Measurements from ENCODE around the gene ISG20L2. TPM values are rescaled to one million over a fixed set of nuclear protein-coding genes. Genes with fewer than 3 reads are reported as not detected.
"Not testable (repeated sequence)": the region's sequence is repeated elsewhere in the genome, so short reads cannot be mapped to it uniquely, and the experiment has no call there.

Gene ISG20L2, protein sequence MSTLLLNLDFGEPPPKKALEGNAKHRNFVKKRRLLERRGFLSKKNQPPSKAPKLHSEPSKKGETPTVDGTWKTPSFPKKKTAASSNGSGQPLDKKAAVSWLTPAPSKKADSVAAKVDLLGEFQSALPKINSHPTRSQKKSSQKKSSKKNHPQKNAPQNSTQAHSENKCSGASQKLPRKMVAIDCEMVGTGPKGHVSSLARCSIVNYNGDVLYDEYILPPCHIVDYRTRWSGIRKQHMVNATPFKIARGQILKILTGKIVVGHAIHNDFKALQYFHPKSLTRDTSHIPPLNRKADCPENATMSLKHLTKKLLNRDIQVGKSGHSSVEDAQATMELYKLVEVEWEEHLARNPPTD
- total RNA-seq: 10 to 100 TPM; 46.2 to 50.7 TPM

DNA sequence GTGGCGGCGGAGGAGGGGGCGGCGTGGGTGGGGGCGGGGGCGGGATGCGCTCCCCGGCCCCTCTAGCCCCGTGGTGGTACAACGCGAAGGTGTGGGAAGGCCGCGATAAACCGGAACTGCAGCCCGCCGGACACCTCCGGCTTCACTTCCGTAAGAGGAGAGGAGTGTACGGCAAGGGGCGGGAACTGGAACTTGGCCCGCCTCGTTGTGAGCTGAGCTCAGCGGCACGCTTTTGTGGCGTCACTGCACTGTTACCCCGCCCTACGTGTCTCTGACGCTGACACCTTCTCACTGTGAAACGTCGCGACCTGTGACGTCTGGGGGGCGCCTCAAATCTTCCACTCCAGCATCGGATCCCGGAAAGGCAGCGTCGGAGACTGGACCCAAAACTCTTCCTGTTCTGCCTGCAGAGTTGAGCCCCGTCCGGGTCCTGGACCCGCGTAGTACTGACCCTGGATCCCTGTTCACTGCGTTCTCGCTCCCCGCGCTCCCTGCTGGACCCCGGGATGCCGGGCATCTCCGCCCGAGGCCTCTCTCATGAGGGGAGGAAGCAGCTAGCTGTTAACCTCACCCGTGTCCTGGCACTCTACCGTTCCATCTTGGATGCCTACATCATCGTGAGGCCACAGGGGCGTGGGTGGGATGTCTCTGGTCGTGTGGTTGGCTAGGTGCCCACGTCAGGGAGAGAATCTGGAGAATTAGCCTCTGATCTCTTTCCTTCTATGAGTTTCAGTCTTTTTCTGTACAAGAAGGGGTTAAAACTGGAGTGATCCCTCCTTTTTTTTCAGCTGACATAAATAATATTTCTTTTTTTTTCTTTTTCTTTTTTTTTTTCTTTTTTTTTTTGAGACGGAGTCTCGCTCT is at the start of gene ISG20L2:
ISG20L2 (minus strand) TSS at position 168 of the 864 bp plus-strand sequence. CDS start 1,114 bp downstream, outside the sequence.
- peaks cover 20 to 23% of the 10 kb centered on the region in 2 donors for H3K36me3 Mint-ChIP-seq
- ATAC-seq: peak; percentile 94 to 95
- peak within 1 kb of the TSS in 1 of 2 donors; percentile 100 for H3K27ac Mint-ChIP-seq
- peak; percentile 85 to 95 for DNase-seq (ENCODE audit: low spot score in 2 of 2)
- no peaks in the 10 kb centered on the region for H3K9me3 Mint-ChIP-seq

DNA sequence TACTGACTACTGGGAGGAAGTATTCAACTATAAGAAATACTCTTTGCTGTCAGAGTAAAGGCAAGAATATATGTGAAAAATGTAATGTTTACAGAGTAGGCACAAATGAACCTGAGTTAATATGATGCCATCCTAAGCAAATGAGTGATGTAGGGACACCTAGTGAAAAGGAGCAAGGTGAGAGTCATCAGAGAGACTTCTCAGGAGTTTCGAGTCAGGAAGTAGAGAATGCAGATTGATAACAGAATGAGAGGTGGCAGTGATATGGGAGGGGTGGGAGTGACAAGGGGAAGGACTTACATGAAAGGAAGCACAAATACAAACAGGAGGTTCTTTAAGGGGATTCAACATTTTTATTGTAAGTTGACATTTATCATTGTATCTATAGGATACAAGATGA is 49.0 kb upstream of the ISG20L2 start:
- DNase-seq (ENCODE audit: low spot score in 2 of 2): no peak
- Mint-ChIP-seq H3K27ac (peak overlapping the region in 1 of 2 donors; percentile 71), H3K36me3 (peaks cover 0 to 17% of the 10 kb centered on the region in 2 donors), H3K9me3 (no peaks in the 10 kb centered on the region)
- ATAC-seq: no peak

DNA sequence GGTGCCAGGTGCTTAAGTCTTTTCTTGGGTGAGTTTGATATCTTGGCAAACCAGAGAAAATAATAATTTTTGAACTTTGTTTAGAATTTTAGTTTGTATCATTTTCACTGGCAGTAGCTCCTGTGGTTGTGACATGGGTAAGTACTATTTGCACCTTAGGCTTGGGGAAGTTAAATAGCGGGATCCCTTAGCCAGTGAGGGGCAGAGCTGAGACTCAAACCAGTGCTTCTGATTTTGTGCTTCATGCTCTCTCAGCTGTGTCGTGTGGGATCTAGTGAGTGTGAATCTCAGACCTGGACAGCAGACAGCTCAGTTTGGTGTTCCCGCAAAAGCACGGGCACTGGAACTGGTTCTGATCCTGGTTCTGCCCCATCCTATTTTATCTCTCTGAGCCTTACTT is 48.4 kb upstream of the ISG20L2 start:
- ATAC-seq (no peak), DNase-seq (ENCODE audit: low spot score in 2 of 2) (no peak)
- Mint-ChIP-seq H3K36me3 (peaks cover 0 to 14% of the 10 kb centered on the region in 2 donors), H3K9me3 (no peaks in the 10 kb centered on the region), H3K27ac (peak overlapping the region in 1 of 2 donors; percentile 71)

DNA sequence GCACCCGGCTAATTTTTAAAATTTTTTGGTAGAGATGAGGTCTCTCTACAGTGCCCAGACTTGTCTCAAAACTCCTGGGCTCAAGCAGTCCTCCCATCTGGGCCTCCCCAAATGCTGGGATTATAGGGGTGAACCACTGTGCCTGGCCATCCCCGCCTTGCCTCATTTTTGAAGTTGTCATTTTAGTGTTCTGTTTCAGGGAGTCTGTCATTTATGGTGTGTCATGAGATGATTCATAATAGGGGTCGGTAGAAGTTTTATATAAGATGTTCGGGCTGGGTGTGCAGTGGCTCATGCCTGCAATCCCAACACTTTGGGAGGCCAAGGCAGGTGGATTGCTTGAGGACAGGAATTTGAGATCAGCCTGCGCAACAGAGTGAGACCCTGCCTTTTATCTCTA is 47.2 kb upstream of the ISG20L2 start:
- ATAC-seq: peak; percentile 51 to 56
- H3K36me3 Mint-ChIP-seq: peaks cover 6 to 20% of the 10 kb centered on the region in 2 donors
- no peak for DNase-seq (ENCODE audit: low spot score in 2 of 2)

DNA sequence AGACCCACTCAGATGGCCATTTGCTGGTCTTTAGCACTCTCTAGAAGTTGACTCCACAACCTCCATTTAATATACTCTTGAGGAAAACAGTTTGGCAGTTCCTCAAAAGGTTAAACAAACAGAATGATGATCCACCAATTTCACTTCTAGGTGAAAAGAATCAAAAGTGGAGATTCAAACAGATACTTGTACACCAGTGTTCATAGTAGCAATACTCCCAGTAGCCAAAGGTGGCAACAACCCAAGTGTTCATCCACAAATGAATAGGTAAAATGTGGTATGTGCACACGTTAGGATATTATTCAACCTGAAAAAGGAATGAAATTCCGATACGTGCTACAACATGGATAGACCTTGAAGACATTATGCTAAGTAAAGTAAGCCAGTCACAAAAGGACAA is 45.0 kb upstream of the ISG20L2 start:
- no peaks in the 10 kb centered on the region for H3K9me3 Mint-ChIP-seq
- ATAC-seq (peak in 1 of 2 donors; percentile 67), DNase-seq (ENCODE audit: low spot score in 2 of 2) (no peak)
- peak overlapping the region in 1 of 2 donors; percentile 8 for H3K27ac Mint-ChIP-seq
- H3K36me3 Mint-ChIP-seq: peaks cover 18 to 37% of the 10 kb centered on the region in 2 donors

More for the DNA sequence above, 47.2 kb upstream of the ISG20L2 start:
- H3K27ac Mint-ChIP-seq: peak overlapping the region in 1 of 2 donors; percentile 48
- no peaks in the 10 kb centered on the region for H3K9me3 Mint-ChIP-seq

DNA sequence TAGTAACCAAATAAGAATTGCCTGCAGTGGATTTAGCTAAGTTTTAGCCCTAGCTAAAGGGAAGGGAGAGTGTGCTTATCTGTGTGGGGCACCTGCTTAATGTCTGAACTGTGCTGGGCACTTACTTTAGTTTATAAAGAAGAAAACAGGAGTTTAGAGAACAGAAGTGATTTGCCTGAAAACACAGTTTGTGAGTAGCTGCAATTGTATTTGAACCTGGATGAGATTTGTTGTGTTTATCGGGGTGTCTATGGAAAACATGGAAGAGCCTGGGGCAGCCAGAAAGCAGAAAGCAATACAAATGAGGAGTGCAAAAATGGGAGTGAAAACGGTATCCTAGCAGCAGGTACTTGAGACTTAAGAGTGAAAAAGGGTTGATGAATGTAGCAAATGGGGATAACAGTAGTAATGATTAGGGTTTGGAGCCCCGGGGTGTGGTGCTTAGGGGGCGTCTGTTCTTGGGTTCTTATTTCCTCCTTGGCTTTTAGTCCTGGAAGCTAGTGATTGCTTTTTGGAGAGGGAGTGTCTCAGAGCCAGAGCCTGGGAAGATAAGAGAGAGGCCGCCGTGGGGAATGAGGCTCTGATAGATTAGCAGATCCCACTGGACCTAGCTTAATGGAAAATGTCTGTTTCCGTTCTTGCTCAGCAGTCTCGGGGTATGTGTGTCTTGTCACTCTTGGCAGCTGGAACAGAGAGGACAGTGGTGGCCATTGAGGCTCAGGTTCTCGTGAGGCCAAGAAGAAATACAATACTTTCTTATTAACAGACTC is 44.3 kb upstream of the ISG20L2 start:
- no peaks in the 10 kb centered on the region for H3K9me3 Mint-ChIP-seq
- H3K27ac Mint-ChIP-seq: peak overlapping the region; percentile 8 to 10
- peaks cover 25 to 41% of the 10 kb centered on the region in 2 donors for H3K36me3 Mint-ChIP-seq
- ATAC-seq: no peak
- no peak for DNase-seq (ENCODE audit: low spot score in 2 of 2)

DNA sequence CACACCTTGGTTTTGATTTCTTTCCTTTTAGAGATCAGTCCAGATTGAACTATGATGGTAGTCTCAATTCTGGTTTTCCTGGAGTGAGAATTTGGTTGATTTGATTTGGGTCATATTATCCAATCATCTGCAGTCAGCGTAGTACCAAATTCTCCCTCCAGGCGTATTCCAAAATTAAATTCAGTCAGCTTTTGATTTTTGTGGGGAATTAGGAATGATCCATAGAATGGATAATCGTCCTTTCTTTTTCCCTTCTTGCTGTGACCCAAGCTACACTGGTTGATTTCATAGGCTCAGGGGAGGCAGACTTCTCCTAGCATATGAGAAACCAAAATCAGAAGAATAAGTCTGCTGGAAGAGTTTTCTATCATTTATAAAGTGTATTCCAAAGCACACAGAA is 43.7 kb upstream of the ISG20L2 start:
- ATAC-seq (no peak), DNase-seq (ENCODE audit: low spot score in 2 of 2) (no peak)
- no peaks in the 10 kb centered on the region for H3K9me3 Mint-ChIP-seq
- peak overlapping the region in 1 of 2 donors; percentile 8 for H3K27ac Mint-ChIP-seq
- H3K36me3 Mint-ChIP-seq: peaks cover 25 to 41% of the 10 kb centered on the region in 2 donors

DNA sequence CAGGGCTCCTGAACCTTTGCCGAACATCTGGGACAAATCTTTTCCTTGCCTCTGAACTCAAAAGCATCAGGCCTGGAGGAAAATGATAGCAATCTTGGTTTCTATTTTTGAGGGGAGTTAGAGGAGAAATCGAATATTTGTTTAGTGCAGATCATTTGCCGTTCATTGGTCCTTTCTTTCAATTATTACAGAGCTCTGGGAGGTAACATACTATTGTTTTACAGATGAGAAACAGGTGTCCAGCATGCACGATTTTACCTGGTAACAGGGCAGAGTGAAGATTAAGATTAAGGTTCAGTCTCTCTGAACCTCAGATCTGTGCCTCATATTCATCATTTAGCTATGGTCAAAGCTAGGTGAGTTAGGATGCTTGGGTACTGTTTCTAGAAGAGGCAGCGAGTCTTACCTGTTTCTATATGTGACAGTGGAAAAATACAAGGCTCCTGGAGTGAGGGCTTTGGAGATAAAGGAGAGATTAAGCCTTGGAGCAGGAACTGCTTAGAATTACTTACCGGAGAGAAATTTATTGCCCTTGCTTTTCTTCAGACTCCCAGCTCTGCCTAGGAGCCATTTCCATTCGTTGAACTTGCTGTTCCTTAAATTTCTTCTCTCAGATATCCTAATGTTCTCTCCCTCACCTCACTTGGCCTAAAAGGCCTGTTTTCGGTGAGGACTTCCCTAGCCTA is 40.2 kb upstream of the ISG20L2 start:
- no peaks in the 10 kb centered on the region for H3K9me3 Mint-ChIP-seq
- H3K36me3 Mint-ChIP-seq: peaks cover 25 to 39% of the 10 kb centered on the region in 2 donors
- DNase-seq (ENCODE audit: low spot score in 2 of 2) (no peak), ATAC-seq (no peak)
- peak overlapping the region in 1 of 2 donors; percentile 88 for H3K27ac Mint-ChIP-seq

DNA sequence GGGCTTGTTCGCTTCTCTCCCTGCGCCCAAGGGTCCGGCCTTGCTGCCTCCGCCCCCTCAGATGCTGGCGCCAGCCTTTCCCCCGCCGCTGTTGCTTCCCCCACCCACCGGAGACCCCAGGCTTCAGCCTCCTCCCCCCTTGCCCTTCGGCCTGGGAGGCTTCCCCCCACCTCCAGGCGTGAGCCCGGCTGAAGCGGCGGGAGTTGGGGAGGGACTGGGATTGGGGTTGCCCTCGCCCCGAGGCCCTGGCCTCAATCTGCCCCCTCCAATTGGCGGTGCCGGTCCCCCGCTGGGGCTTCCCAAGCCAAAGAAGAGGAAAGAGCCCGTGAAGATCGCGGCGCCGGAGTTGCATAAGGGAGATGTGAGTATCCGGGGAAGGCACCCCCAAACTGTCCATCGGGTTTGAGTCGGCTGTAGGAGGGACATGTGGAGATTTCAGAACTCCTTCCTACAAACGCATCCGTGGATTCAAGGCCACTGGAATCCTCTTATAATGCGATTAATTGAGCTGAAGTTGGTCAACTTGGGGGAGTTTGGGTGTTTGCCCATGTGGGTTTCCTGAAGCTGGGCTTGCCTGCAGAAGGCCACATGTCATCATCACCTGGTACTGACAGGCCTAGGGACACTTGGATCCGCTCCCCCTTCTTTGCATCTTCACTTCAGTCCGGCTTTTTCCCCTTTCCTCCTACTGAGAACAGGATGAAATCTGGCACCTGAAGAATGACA is 39.5 kb upstream of the ISG20L2 start:
- ATAC-seq (peak in 1 of 2 donors; percentile 42), DNase-seq (ENCODE audit: low spot score in 2 of 2) (peak; percentile 26 to 69)
- Mint-ChIP-seq H3K27ac (peak overlapping the region in 1 of 2 donors; percentile 88), H3K36me3 (peaks cover 25 to 32% of the 10 kb centered on the region in 2 donors), H3K9me3 (no peaks in the 10 kb centered on the region)

DNA sequence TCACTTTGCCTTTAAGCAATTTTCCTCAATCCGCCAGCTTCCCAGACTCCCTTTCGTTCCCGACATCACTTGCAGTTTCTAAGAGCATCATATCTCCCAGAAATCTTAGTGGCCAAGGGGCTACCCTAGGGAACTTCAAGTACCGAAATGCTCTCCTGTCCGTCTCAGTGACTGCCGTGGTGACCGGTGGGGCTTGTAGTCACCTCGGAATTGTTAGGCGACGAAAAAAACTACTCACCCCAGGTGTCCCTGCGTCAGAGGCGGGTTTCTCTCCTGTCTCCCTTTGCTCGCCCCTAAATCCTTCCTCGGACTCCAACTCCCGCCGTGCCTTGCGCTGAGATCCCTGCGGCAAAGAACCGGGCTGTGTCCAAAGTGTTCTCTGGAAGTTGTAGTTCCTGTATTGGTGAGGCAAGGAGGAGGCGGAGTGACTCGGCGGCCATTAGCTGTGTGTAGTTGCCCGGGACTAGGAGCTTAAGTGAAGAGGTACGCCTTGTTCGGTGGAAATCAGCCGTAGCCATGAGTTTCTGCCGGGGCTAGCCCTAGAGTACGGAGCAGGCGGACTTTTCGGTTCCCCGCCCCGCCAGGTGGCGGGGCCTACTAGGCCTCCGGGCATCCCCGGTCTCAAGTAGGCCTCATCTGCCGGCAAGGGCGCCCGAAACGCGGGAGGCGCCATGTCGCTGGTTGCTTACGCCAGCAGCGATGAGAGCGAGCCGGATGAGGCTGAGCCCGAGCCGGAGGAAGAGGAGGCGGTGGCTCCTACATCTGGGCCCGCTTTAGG is 38.7 kb upstream of the ISG20L2 start, which contains the start of gene PRCC:
PRCC (plus strand) TSS at position 435 of the 778 bp plus-strand sequence; CDS start at position 672, 237 bp downstream.
- Mint-ChIP-seq H3K9me3 (no peaks in the 10 kb centered on the region), H3K27ac (peak within 1 kb of the TSS in 1 of 2 donors; percentile 88), H3K36me3 (peaks cover 25 to 27% of the 10 kb centered on the region in 2 donors)
- ATAC-seq: peak; percentile 87 to 96
- peak; percentile 89 to 92 for DNase-seq (ENCODE audit: low spot score in 2 of 2)

DNA sequence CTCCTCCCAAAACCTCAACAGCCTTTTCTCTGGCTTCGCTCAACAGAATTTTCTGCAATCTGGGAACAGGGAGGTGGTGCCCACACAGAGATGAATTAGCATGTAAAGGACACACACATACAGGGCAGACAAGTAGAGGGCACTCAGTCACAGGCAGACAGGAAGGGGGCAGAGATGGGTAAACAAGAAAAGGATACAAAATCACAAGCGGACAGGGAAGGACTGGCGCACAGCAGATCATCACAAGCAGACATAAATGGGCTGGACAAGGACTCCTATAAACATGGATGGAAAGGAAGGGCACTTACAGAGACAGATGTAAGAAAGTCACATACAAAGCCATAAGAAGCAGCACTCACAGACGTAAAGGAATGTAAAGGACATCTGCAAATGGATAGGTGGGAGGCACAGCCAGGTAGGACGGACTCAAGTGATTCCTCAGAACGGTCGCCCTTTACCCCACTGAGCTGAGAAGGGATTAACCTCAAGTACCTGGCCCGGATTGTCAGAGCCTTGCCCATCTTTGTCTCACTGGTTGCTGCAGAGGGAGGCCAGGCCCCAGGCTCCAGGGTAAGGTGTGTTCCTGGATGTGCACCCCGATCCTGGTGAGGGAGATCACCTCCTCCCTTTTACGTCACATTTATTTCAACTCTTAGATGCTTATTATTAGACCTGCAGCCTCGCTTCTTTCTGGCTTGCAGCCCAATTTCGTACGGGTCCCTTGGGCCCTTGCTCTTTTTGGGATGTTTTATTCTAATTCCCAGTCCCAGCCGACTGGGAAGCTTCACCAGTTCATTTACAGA is 37.9 kb upstream of the ISG20L2 start:
- Mint-ChIP-seq H3K9me3 (no peaks in the 10 kb centered on the region), H3K36me3 (peaks cover 25 to 27% of the 10 kb centered on the region in 2 donors), H3K27ac (no peak overlapping the region)
- ATAC-seq (no peak), DNase-seq (ENCODE audit: low spot score in 2 of 2) (no peak)

DNA sequence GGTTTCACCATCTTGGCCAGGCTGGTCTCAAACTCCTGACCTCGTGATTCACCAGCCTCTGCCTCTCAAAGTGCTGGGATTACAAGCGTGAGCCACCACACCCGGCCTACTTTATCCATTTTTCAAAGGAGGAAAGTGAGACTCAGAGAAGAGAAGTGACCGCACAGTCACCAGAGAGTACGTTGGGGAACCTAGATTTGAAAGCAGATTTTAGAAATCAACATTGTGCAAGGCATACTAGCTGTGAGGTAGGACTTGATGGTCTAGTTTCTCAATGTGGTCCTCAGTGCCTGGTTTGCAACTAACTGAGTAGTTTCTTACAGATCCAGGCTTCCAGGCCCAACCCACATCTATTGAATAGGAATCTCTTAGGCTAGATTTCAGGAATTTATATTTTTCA is 37.1 kb upstream of the ISG20L2 start:
- Mint-ChIP-seq H3K27ac (peak overlapping the region in 1 of 2 donors; percentile 36), H3K36me3 (peaks cover 18 to 20% of the 10 kb centered on the region in 2 donors), H3K9me3 (no peaks in the 10 kb centered on the region)
- ATAC-seq: no peak
- DNase-seq (ENCODE audit: low spot score in 2 of 2): no peak

DNA sequence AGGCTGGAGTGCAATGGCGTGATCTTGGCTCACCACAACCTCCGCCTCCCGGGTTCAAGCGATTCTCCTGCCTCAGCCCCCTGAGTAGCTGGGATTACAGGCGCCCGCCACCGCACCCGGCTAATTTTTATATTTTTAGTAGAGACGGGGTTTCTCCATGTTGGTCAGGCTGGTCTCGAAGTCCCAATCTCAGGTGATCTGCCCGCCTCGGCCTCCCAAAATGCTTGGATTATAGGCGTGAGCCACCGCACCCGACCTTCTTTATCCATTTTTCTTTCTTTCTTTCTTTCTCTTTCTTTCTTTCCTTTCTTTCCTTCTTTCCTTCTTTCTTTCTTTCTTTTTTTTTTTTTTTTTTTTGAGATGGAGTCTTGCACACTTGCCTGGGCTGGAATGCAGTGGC is 36.6 kb upstream of the ISG20L2 start:
- peaks cover 14 to 15% of the 10 kb centered on the region in 2 donors for H3K36me3 Mint-ChIP-seq
- not testable (repeated sequence) for DNase-seq (ENCODE audit: low spot score in 2 of 2); H3K27ac Mint-ChIP-seq; H3K9me3 Mint-ChIP-seq; ATAC-seq

DNA sequence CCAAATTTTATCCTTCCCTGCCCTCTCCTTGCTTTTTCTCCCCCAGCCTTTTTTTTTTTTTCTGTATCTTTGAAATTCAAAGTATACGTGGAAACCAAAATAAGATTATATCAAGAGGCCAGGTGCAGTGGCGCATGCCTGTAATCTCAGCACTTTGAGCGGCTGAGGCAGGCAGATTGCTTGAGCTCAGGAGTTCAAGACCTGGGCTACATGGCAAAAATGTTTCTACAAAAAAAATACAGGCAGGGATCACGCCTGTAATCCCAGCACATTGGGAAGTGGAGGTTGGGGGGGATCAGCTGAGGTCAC is 32.2 kb upstream of the ISG20L2 start:
- no peaks in the 10 kb centered on the region for H3K9me3 Mint-ChIP-seq
- H3K36me3 Mint-ChIP-seq: no peaks in the 10 kb centered on the region
- no peak for DNase-seq (ENCODE audit: low spot score in 2 of 2)
- no peak for ATAC-seq
- H3K27ac Mint-ChIP-seq: no peak overlapping the region

Measured in activated naive CD4-positive, alpha-beta T cell treated with anti-CD3 and anti-CD28 coated beads, Interleukin-2, amount 50 U/mL, for 72 hours (primary cell).